Measurements from ENCODE around the gene PLXNB2.
A peak's percentile ranks its signal among the peaks of the same experiment; 100 is the strongest.
"Not testable (repeated sequence)": the region's sequence is repeated elsewhere in the genome, so short reads cannot be mapped to it uniquely, and the experiment has no call there.

Gene PLXNB2

DNA sequence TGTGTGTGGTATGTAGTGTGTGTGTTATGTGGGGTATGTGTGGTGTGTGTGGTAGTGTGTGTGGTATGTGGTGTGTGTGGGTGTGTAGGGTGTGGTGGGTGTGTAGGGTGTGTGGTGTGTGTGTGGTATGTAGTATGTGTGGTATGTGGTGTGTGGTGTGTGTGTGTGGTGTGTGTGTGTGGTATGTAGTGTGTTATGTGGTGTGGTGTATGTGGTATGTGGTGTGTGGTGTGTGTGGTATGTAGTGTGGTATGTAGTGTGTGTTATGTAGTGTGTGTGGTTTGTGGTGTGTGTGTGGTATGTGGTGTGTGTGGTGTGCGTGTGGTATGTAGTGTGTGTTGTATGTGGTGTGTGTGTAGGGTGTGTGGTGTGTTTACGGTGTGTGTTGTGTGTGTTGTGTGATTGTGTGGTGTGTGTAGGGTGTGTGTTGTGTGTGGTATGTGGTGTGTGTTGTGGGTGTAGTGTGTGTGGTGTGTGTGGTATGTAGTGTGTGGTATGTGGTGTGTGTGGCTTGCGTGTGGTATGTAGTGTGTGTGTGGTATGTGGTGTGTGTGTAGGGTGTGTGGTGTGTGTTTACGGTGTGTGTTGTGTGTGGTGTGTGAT lies 31.5 kb upstream of the PLXNB2 start:
- DNase-seq, result no peak
- Histone ChIP-seq H3K4me1 (ENCODE audit: low read length) (peaks cover 11% of the 10 kb centered on the region; the same call in 1 of the 2 replicates), H3K4me3 (ENCODE audit: low read length) (no peak overlapping the region), H3K36me3 (replicated peaks; ENCODE audit: insufficient read depth, low read length) (no peaks in the 10 kb centered on the region), H2AFZ (ENCODE audit: low read length) (no peak overlapping the region), H3K9ac (ENCODE audit: low read length) (no peak overlapping the region), H3K9me2 (replicated peaks; ENCODE audit: insufficient read depth, low read length) (no peaks in the 10 kb centered on the region), H3F3A (ENCODE audit: insufficient read depth, low read length) (peaks cover 26% of the 10 kb centered on the region), H3K27me3 (replicated peaks; ENCODE audit: insufficient read depth, low read length) (no peaks in the 10 kb centered on the region), H3K4me2 (ENCODE audit: low read depth, low read length) (no peak overlapping the region), H4K20me1 (ENCODE audit: insufficient read depth, low read length) (no peaks in the 10 kb centered on the region), H3K27ac (ENCODE audit: low read length) (no peak overlapping the region), H3K9me3 (replicated peaks; ENCODE audit: insufficient read depth, low read length) (no peaks in the 10 kb centered on the region), H3K79me2 (ENCODE audit: low read length) (peaks cover 3% of the 10 kb centered on the region)
- TF ChIP-seq EZH2 (optimal IDR thresholded peaks at IDR 0.05; ENCODE audit: low read depth, low read length) (no peak), CTCF (IDR thresholded peaks at IDR 0.05; ENCODE audit: low read length) (no peak), EZH2phosphoT487 (IDR thresholded peaks at IDR 0.05; ENCODE audit: low read length) (no peak)

- Histone ChIP-seq H4K20me1 (ENCODE audit: insufficient read depth, low read length) (no peaks in the 10 kb centered on the region), H3K9me2 (replicated peaks; ENCODE audit: insufficient read depth, low read length) (no peaks in the 10 kb centered on the region), H3K4me2 (ENCODE audit: low read depth, low read length) (no peak overlapping the region), H2AFZ (ENCODE audit: low read length) (no peak overlapping the region), H3K9me3 (replicated peaks; ENCODE audit: insufficient read depth, low read length) (no peaks in the 10 kb centered on the region), H3K4me1 (ENCODE audit: low read length) (peaks cover 17% of the 10 kb centered on the region), H3K27me3 (replicated peaks; ENCODE audit: insufficient read depth, low read length) (no peaks in the 10 kb centered on the region), H3K79me2 (ENCODE audit: low read length) (no peaks in the 10 kb centered on the region), H3K4me3 (ENCODE audit: low read length) (no peak overlapping the region), H3K9ac (ENCODE audit: low read length) (no peak overlapping the region), H3K36me3 (replicated peaks; ENCODE audit: insufficient read depth, low read length) (no peaks in the 10 kb centered on the region), H3F3A (ENCODE audit: insufficient read depth, low read length) (peaks cover 31% of the 10 kb centered on the region), H3K27ac (ENCODE audit: low read length) (no peak overlapping the region)
- no peak for TF ChIP-seq CTCF (IDR thresholded peaks at IDR 0.05; ENCODE audit: low read length)
- TF ChIP-seq EZH2phosphoT487 (IDR thresholded peaks at IDR 0.05; ENCODE audit: low read length), result no peak
- TF ChIP-seq EZH2 (optimal IDR thresholded peaks at IDR 0.05; ENCODE audit: low read depth, low read length), result no peak
- no peak for DNase-seq
These were observed 30.7 kb upstream of the PLXNB2 start for GRCh38 chr22:50338042-50338573.

GRCh38 chr22:50337262-50338041 lies 30.0 kb upstream of the PLXNB2 start:
- Histone ChIP-seq H3K36me3 (replicated peaks; ENCODE audit: insufficient read depth, low read length) (no peaks in the 10 kb centered on the region), H2AFZ (ENCODE audit: low read length) (no peak overlapping the region), H3K4me1 (ENCODE audit: low read length) (peaks cover 17% of the 10 kb centered on the region), H3K27ac (ENCODE audit: low read length) (no peak overlapping the region), H3F3A (ENCODE audit: insufficient read depth, low read length) (peaks cover 26% of the 10 kb centered on the region), H3K9ac (ENCODE audit: low read length) (no peak overlapping the region), H3K79me2 (ENCODE audit: low read length) (no peaks in the 10 kb centered on the region), H3K4me2 (ENCODE audit: low read depth, low read length) (no peak overlapping the region), H4K20me1 (ENCODE audit: insufficient read depth, low read length) (no peaks in the 10 kb centered on the region), H3K27me3 (replicated peaks; ENCODE audit: insufficient read depth, low read length) (no peaks in the 10 kb centered on the region), H3K9me2 (replicated peaks; ENCODE audit: insufficient read depth, low read length) (no peaks in the 10 kb centered on the region), H3K4me3 (ENCODE audit: low read length) (no peak overlapping the region), H3K9me3 (replicated peaks; ENCODE audit: insufficient read depth, low read length) (no peaks in the 10 kb centered on the region)
- DNase-seq, result no peak
- TF ChIP-seq CTCF (IDR thresholded peaks at IDR 0.05; ENCODE audit: low read length) (no peak), EZH2 (optimal IDR thresholded peaks at IDR 0.05; ENCODE audit: low read depth, low read length) (no peak), EZH2phosphoT487 (IDR thresholded peaks at IDR 0.05; ENCODE audit: low read length) (no peak)

DNA sequence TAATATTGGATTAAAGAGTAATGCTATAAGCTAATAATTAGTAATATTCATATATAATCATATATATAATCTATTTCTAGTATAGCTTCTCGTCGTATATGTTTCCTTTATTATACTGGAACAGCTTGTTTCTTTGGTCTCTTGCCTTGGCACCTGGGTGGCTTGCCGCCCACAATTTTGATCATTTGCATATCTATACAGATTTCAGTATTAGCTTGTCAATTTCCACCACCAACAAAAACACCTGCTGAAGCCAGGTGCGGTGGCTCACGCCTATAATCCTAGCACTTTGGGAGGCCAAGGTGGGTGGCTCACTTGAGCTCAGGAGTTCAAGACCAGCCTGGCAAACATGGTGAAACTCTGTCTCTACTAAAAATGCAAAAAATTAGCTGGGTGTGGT lies 27.0 kb upstream of the PLXNB2 start:
- H3K79me2 ChIP-seq (ENCODE audit: low read length); H3K4me2 ChIP-seq (ENCODE audit: low read depth, low read length); H4K20me1 ChIP-seq (ENCODE audit: insufficient read depth, low read length); H3K9me2 ChIP-seq (replicated peaks; ENCODE audit: insufficient read depth, low read length); H3K27me3 ChIP-seq (replicated peaks; ENCODE audit: insufficient read depth, low read length); H3K9me3 ChIP-seq (replicated peaks; ENCODE audit: insufficient read depth, low read length); H3K36me3 ChIP-seq (replicated peaks; ENCODE audit: insufficient read depth, low read length); H3K4me3 ChIP-seq (ENCODE audit: low read length): not testable (repeated sequence)
- peaks cover 14% of the 10 kb centered on the region for H3K4me1 ChIP-seq (ENCODE audit: low read length)
- 0 out of 2 replicates have a peak overlapping the region, but pooled peaks have one; percentile 14 for H2AFZ ChIP-seq (ENCODE audit: low read length)
- peak overlapping the region; percentile 85 for H3K27ac ChIP-seq (ENCODE audit: low read length)
- peak overlapping the region; percentile 46; the same call in 1 of the 2 replicates for H3K9ac ChIP-seq (ENCODE audit: low read length)
- peaks cover 14% of the 10 kb centered on the region for H3F3A ChIP-seq (ENCODE audit: insufficient read depth, low read length)
- peak; percentile 90 for DNase-seq
